Lung (tissue), 12 donors: Measurements from ENCODE around the gene ADGRV1. TPM values are rescaled to one million over a fixed set of nuclear protein-coding genes. Genes with fewer than 3 reads are reported as not detected.

Experiments
- ATAC-seq: fragments of 200-7000 bp; cut with Tn5 transposase; one replicate; pipeline ENCODE4 v1.9.1; 2020; ENCODE audit warnings: moderate number of reproducible peaks; ENCODE audit not compliant: insufficient read depth, low FRiP score
- DNase-seq, 3 donors: peaks; one replicate each; pipeline ENCODE4 v3.0.0-alpha.2; 2013 to 2017
- H3K27ac ChIP-seq, 2 donors: one replicate each; pipeline ENCODE4 v1.5.1; 2013; ENCODE audit warnings: mild to moderate bottlenecking in 2 of 2, moderate library complexity in 2 of 2, control low read depth in 1 of 2, inconsistent platforms in 1 of 2, low read depth in 1 of 2, low read length in 1 of 2
- H3K27me3 ChIP-seq, 3 donors: one replicate each; pipeline ENCODE4 v1.5.1; 2013; ENCODE audit warnings: low read length in 2 of 3; ENCODE audit not compliant: control insufficient read depth in 3 of 3, insufficient read depth in 3 of 3
- H3K36me3 ChIP-seq, 4 donors: one replicate each; pipeline ENCODE4 v1.5.1; 2013; ENCODE audit warnings: low read length in 4 of 4, mild to moderate bottlenecking in 1 of 4, moderate library complexity in 1 of 4; ENCODE audit not compliant: control insufficient read depth in 4 of 4, insufficient read depth in 4 of 4
- H3K4me1 ChIP-seq, 5 donors: one replicate each; pipeline ENCODE4 v1.5.1; 2013; ENCODE audit warnings: low read length in 5 of 5, mild to moderate bottlenecking in 2 of 5, moderate library complexity in 1 of 5; ENCODE audit not compliant: control insufficient read depth in 5 of 5, insufficient read depth in 5 of 5
- H3K4me3 ChIP-seq: one replicate; pipeline ENCODE4 v1.5.1; 2013; ENCODE audit warnings: mild to moderate bottlenecking, control low read depth, moderate library complexity
- H3K9ac ChIP-seq, 2 donors: one replicate each; pipeline ENCODE4 v1.5.1; 2013; ENCODE audit warnings: low read length in 2 of 2, control low read depth in 1 of 2; ENCODE audit not compliant: insufficient read depth in 1 of 2
- H3K9me3 ChIP-seq, 4 donors: one replicate each; pipeline ENCODE4 v1.5.1; 2013; ENCODE audit warnings: low read length in 3 of 4, mild to moderate bottlenecking in 1 of 4, moderate library complexity in 1 of 4; ENCODE audit not compliant: control insufficient read depth in 4 of 4, insufficient read depth in 3 of 4
- WGBS, 2 donors: extraction: QIAGEN DNeasy Blood & Tissue Kit; methylation state at CpG; one replicate each; pipeline ENCODE4 v1.1.7; 2013; 5-methylcytosine and 5-hydroxymethylcytosine counted together
- polyA plus RNA-seq, 2 donors: library from polyadenylated mRNA; stranded (reverse); fragments of 200-250 nt; gene quantifications; one replicate each; pipeline ENCODE4 v1.2.1, GENCODE V29; 2013
- total RNA-seq, 2 donors: library from RNA; depleted of rRNA in 1 of 2; stranded (reverse); fragments of >200 nt in 1 of 2; gene quantifications; one replicate each; pipeline ENCODE4 v1.2.1, GENCODE V29; 2014 to 2021
- TF ChIP-seq, protein P1 (sequence below): IDR thresholded peaks from 2 replicates; pipeline ENCODE4 v1.5.1; 2012; ENCODE audit warnings: mild to moderate bottlenecking; ENCODE audit errors: control extremely low read depth, extremely low read depth
- donor health status: control.
- donor health status: control.
- donor health status: Bipolar disorder and iron deficiency.
- donor health status: healthy.
- donor health status: DM: yes; HTN: yes; CAD: no.

Gene ADGRV1
- total and polyA plus RNA-seq, 4 donors, result 3.6 to 66.2 (median 28.2) TPM

DNA sequence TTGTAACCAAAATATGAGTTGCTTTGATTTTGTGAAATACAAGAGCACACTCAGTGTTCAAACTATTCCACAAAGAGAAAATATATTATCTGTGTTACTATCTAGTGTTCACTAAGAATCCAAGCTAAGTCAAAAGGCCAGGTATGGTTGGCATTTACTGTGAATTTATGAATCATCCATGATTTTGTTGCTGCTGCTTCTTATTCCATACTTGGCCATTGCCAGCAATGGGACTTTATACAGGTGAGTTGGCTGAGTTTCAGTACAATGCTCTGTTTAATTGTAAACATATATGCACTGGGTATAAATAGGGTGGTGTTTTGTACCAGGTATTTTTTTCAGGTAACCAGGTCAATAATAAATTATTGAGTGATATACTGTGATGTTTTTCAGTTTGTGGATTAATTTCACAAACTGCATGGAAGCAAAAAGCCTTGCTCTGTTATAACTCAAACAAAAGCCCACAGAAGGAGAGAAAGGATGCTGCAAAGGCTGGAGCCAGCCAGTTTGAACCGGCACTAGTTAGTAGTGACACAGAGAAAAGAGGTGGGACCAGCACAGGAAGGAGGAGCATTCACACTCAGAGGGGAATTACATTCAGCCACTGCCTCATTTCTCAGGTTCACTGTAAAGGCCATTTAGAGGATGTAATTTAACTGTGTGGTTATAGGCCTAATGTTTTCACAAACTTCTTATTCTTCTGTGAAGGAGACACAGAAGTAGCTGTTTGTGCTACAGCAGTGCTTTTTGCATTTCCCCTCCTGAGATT lies 381.8 kb downstream of the ADGRV1 start:
- Histone ChIP-seq H3K27ac (no peak overlapping the region), H3K27me3 (no peaks in the 10 kb centered on the region), H3K4me3 (no peak overlapping the region), H3K36me3 (no peaks in the 10 kb centered on the region), H3K4me1 (no peaks in the 10 kb centered on the region), H3K9me3 (peaks cover 0 to 3% (median 0%) of the 10 kb centered on the region in 4 donors), H3K9ac (no peak overlapping the region)
- TF ChIP-seq, protein P1, sequence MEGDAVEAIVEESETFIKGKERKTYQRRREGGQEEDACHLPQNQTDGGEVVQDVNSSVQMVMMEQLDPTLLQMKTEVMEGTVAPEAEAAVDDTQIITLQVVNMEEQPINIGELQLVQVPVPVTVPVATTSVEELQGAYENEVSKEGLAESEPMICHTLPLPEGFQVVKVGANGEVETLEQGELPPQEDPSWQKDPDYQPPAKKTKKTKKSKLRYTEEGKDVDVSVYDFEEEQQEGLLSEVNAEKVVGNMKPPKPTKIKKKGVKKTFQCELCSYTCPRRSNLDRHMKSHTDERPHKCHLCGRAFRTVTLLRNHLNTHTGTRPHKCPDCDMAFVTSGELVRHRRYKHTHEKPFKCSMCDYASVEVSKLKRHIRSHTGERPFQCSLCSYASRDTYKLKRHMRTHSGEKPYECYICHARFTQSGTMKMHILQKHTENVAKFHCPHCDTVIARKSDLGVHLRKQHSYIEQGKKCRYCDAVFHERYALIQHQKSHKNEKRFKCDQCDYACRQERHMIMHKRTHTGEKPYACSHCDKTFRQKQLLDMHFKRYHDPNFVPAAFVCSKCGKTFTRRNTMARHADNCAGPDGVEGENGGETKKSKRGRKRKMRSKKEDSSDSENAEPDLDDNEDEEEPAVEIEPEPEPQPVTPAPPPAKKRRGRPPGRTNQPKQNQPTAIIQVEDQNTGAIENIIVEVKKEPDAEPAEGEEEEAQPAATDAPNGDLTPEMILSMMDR, result no peak
- WGBS, 2 donors, result 25 to 54% methylated on average over 1 of the region's 1 CpG
- ATAC-seq, result no peak
- peak; percentile 54 to 87 (median 64) for DNase-seq

DNA sequence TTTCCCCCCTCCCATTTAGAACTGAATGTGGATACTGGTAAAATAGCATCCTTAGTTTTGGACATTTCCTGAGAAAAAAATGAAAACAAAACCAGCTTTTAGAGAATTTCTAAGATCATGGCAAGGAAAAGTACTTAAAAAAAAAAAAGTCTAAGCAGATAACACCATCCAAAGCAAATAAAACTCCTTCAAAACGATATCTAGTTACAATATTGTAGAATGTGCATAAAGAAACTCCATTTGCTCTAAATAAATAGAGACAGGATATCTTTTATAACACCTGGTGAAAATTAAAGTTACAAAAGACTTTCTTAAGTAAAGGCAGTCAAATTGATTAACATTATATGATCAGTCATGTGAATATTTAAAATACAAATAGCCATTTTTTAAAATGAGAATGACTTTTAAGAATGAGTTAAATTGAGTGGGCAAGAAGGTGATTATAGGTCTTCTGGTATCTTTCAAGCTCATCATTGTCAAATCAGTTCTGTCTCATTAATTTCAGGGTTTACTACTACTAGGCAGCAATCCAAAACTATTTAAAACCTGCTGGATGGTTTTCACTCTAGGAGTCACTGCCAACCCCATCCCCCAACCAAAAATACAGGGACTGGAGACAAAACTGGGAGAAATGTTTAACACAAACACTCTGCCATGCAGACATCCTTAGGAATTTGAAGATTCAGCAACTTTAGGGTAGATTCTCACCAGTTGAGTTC lies 382.6 kb downstream of the ADGRV1 start:
- TF ChIP-seq, protein P1, result no peak
- H3K27me3 ChIP-seq, result no peaks in the 10 kb centered on the region
- H3K9ac ChIP-seq, result no peak overlapping the region
- no peaks in the 10 kb centered on the region for H3K4me1 ChIP-seq
- no peak overlapping the region for H3K4me3 ChIP-seq
- H3K9me3 ChIP-seq, result no peaks in the 10 kb centered on the region
- DNase-seq, result no peak
- no peak for ATAC-seq
- H3K27ac ChIP-seq, result no peak overlapping the region
- WGBS, 2 donors, result 58 to 79% methylated on average over 1 of the region's 1 CpG
- H3K36me3 ChIP-seq, result no peaks in the 10 kb centered on the region

DNA sequence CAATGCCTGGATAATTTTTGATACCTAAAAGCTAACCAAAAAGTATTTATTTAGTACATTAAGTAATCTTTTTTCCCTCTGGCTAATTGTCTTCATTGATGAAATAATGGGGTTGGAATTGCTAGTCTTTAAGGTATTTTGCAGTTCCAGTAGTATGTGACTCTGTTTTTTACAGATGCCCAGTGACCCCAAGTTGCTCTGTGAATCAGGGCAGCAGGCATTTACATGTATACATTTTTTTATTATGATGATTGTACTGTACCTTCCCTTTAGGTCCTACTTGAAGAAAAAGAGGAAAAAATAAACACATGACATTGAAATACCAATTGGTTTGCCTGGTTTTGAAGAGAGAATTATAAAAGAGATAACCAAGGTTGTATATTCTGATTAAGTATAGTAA lies 385.5 kb downstream of the ADGRV1 start:
- Histone ChIP-seq H3K27me3 (no peaks in the 10 kb centered on the region), H3K9ac (no peak overlapping the region), H3K4me3 (no peak overlapping the region), H3K36me3 (no peaks in the 10 kb centered on the region), H3K9me3 (no peaks in the 10 kb centered on the region), H3K27ac (no peak overlapping the region), H3K4me1 (no peaks in the 10 kb centered on the region)
- no peak for DNase-seq
- TF ChIP-seq, protein P1, result no peak
- ATAC-seq, result no peak
